Measurements from ENCODE around the gene KCNMA1. TPM values are rescaled to one million over a fixed set of nuclear protein-coding genes. Genes with fewer than 3 reads are reported as not detected.

The KCNMA1 gene
- total and polyA plus RNA-seq, 2 donors (not counting 1 experiment from before 2014, with no cell fraction given): 0.82 to 3.1 TPM

- Mint-ChIP-seq H3K27ac (no peak overlapping the region), H3K9me3 (ENCODE audit: insufficient read depth) (no peaks in the 10 kb centered on the region), H3K4me1 (peaks cover 8% of the 10 kb centered on the region), H3K27me3 (peaks cover 1% of the 10 kb centered on the region), H3K4me3 (no peak overlapping the region)
- no peak overlapping the region for H3K27ac ChIP-seq (ENCODE audit: low read length in 2 of 2)
- CTCF ChIA-PET: interaction anchor here (0.8 kb wide), 1 partner anchor 62 kb away, joined by 5 read pairs; no protein-coding TSS in a partner anchor
- H3K9ac ChIP-seq (ENCODE audit: low read length): no peak overlapping the region
- TF ChIP-seq EZH2 (IDR thresholded peaks at IDR 0.05; ENCODE audit: borderline replicate concordance, insufficient read depth, low read depth, low read length, poor library complexity, severe bottlenecking) (no peak), CTCF (IDR thresholded peaks at IDR 0.05) (no peak)
- POLR2A ChIA-PET: no interaction called here
- H3K36me3 ChIP-seq (replicated peaks in 1 of 2; ENCODE audit: control extremely low read depth in 1 of 2, control insufficient read depth in 1 of 2, extremely low read depth in 1 of 2, insufficient read depth in 2 of 2, low read length in 1 of 2): no peaks in the 10 kb centered on the region
- H4K20me1 ChIP-seq (ENCODE audit: control insufficient read depth, insufficient read depth, low read length, poor library complexity, severe bottlenecking): no peaks in the 10 kb centered on the region
- WGBS (ENCODE audit: insufficient coverage): 90% methylated on average over 2 of the region's 5 CpGs
- DNase-seq (no peak), ATAC-seq (ENCODE audit: low read depth) (no peak)
- no peak overlapping the region for H3K4me3 ChIP-seq (ENCODE audit: control extremely low read depth in 1 of 5, extremely low read depth in 1 of 5, insufficient read depth in 1 of 5, low read depth in 2 of 5, low read length in 4 of 5)
- H3K4me1 ChIP-seq (ENCODE audit: control insufficient read depth in 2 of 2, insufficient read depth in 2 of 2, low read length in 2 of 2): no peaks in the 10 kb centered on the region
- no peak overlapping the region for H3K4me2 ChIP-seq (replicated peaks; ENCODE audit: low read depth, low read length, poor library complexity, severe bottlenecking)
- no peak overlapping the region for H2AFZ ChIP-seq (ENCODE audit: insufficient read depth, low read depth, low read length, poor library complexity, severe bottlenecking)
- H3K9me3 ChIP-seq (ENCODE audit: control extremely low read depth in 1 of 3, control insufficient read depth in 2 of 3, insufficient read depth in 1 of 3, low read length in 2 of 3): peaks cover 0 to 3% (median 1%) of the 10 kb centered on the region in 3 donors
- intact Hi-C loops (cut with micrococcal nuclease): no loop called here
- H3K79me2 ChIP-seq (ENCODE audit: control insufficient read depth, insufficient read depth, low read length): no peaks in the 10 kb centered on the region
- no peaks in the 10 kb centered on the region for H3K27me3 ChIP-seq (replicated peaks in 1 of 4; ENCODE audit: control extremely low read depth in 1 of 4, control insufficient read depth in 3 of 4, insufficient read depth in 4 of 4, low read length in 3 of 4)
Observed at GRCh38 chr10:77228559-77228958, 409.0 kb downstream of the KCNMA1 start.

- H3K9me3 ChIP-seq (ENCODE audit: control extremely low read depth in 1 of 3, control insufficient read depth in 2 of 3, insufficient read depth in 1 of 3, low read length in 2 of 3): peaks cover 0 to 3% (median 0%) of the 10 kb centered on the region in 3 donors
- intact Hi-C loops (cut with micrococcal nuclease): no loop called here
- POLR2A ChIA-PET: no interaction called here
Observed at GRCh38 chr10:77226853-77227565, 410.6 kb downstream of the KCNMA1 start.

More at GRCh38 chr10:77226853-77227565, 410.6 kb downstream of the KCNMA1 start:
- Histone ChIP-seq H3K27ac (ENCODE audit: low read length in 2 of 2) (no peak overlapping the region), H3K79me2 (ENCODE audit: control insufficient read depth, insufficient read depth, low read length) (no peaks in the 10 kb centered on the region), H2AFZ (ENCODE audit: insufficient read depth, low read depth, low read length, poor library complexity, severe bottlenecking) (no peak overlapping the region), H3K4me3 (ENCODE audit: control extremely low read depth in 1 of 5, extremely low read depth in 1 of 5, insufficient read depth in 1 of 5, low read depth in 2 of 5, low read length in 4 of 5) (no peak overlapping the region), H3K4me1 (ENCODE audit: control insufficient read depth in 2 of 2, insufficient read depth in 2 of 2, low read length in 2 of 2) (no peaks in the 10 kb centered on the region), H3K9ac (ENCODE audit: low read length) (no peak overlapping the region), H3K27me3 (replicated peaks in 1 of 4; ENCODE audit: control extremely low read depth in 1 of 4, control insufficient read depth in 3 of 4, insufficient read depth in 4 of 4, low read length in 3 of 4) (no peaks in the 10 kb centered on the region), H3K4me2 (replicated peaks; ENCODE audit: low read depth, low read length, poor library complexity, severe bottlenecking) (no peak overlapping the region), H3K36me3 (replicated peaks in 1 of 2; ENCODE audit: control extremely low read depth in 1 of 2, control insufficient read depth in 1 of 2, extremely low read depth in 1 of 2, insufficient read depth in 2 of 2, low read length in 1 of 2) (no peaks in the 10 kb centered on the region), H4K20me1 (ENCODE audit: control insufficient read depth, insufficient read depth, low read length, poor library complexity, severe bottlenecking) (no peaks in the 10 kb centered on the region)
- H3K4me1 Mint-ChIP-seq: peaks cover 8% of the 10 kb centered on the region
- peaks cover 6% of the 10 kb centered on the region for H3K27me3 Mint-ChIP-seq
- DNase-seq (no peak), ATAC-seq (ENCODE audit: low read depth) (no peak)
- H3K9me3 Mint-ChIP-seq (ENCODE audit: insufficient read depth): no peaks in the 10 kb centered on the region
- TF ChIP-seq EZH2 (IDR thresholded peaks at IDR 0.05; ENCODE audit: borderline replicate concordance, insufficient read depth, low read depth, low read length, poor library complexity, severe bottlenecking) (no peak), CTCF (IDR thresholded peaks at IDR 0.05) (no peak)
- no peak overlapping the region for H3K4me3 Mint-ChIP-seq
- no peak overlapping the region for H3K27ac Mint-ChIP-seq
- CTCF ChIA-PET: no interaction called here

Measured in B cell (primary cell).